Measurements from ENCODE around the gene NKD1. TPM values are rescaled to one million over a fixed set of nuclear protein-coding genes. Genes with fewer than 3 reads are reported as not detected.

Gene NKD1
- total RNA-seq, 1 donor from 2014 or later: 2.2 TPM

DNA sequence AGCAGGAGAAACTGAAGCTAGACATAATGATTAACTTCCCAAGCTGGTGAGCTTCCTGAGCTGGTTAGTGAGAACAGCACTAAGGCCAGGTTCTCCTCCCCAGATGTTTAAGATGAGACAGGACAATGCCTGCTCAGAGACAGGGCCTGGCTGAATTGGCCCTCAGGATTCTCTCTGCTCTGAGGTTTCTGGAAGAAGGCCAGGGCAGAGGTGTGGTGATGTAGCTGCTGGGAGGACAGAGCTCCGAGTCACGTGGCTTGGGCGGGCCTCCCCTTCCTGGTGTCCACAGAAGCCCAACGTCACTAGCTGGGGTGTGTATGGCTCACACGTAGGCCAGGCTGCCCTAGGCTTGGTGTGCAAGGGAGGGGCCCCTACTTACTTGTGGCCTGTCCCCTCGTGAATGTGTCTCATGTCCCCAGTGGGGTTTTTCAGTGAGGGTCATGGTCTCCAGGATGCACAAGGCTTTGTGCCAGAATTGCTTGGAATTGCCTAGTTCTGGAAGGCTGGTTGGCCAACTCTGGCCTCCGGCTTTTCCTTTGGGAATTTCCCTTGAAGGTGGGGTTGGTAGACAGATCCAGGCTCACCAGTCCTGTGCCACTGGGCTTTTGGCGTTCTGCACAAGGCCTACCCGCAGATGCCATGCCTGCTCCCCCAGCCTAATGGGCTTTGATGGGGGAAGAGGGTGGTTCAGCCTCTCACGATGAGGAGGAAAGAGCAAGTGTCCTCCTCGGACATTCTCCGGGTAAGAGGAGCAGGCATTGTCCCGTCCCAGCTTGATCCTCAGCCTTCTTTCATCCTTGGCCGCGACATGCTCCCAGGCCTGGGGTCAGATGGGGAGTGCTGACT, 148.6 kb downstream of the NKD1 start:
- DNase-seq: no peak

DNA sequence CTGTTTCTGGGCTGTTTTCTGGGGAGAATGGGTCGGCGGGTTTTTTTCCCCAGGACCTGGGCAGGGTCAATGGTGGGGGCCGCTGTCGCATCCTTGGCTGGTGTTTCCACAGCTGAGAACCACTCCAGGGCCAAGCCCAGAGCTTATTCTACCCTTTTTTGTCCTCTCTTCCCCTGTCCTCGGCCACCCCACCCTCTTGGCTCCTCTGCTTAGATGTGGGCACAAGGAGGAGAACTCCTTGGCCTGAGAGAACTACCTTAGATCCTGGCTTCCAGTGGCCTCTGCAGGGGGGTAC, 149.2 kb downstream of the NKD1 start:
- no peak for DNase-seq

DNA sequence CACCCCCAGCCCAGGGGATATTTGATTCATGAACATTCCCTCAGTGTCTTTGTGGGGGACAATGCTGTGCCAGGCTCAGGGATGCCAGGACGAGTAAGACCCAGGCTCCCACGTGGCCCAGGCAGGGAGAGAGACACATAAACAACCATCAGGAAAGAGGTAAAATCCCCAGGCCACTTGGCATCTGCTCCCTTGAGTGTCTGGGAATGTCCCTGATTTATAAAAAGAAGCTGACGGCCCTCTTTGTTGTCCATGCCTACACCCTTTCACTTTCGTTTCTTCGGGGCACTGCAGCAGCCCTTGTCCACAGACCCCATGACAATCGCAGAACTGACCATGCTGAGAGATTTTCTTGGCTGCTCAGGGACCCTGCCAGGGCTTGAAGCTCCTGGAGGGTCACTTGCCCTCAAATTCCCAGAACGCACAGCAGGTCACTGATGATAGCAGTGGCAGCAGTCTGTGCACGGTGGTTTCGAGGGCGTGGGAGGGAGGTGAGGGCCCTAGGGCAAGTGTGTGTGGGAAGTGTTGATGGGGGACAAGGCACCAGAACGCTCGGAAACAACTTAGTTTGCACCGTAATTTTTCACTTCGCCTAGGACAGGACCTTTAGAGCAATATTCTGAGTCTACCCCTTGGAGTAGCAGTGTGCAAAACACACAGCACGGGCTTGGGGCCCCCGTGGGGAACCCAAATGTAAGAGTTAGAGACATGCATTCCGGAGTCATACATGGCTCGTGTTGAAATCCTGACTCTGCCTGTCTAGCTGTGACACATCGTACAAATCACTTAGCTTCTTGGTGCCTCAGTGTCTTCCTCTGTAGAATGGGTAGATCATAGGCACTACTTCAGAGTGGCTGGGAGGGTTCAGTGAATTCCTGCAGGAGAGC, 149.9 kb downstream of the NKD1 start:
- DNase-seq: no peak

Other genes starting within 250 kb of the NKD1 start
- 32.4 TPM for gene BRD7, start 179.4 kb upstream of the NKD1 start, total RNA-seq
- gene SNX20, start 132.9 kb downstream of the NKD1 start, total RNA-seq: 0.16 TPM
- 0.16 TPM for gene NOD2, start 145.2 kb downstream of the NKD1 start, total RNA-seq
- gene CYLD, start 193.7 kb downstream of the NKD1 start, total RNA-seq: 51.2 TPM